NCI-H146 treated with DMSO at 0.1 percent for 48 hours (cell line): ENCODE measurements around the gene TST.
"Not testable (repeated sequence)": the region's sequence is repeated elsewhere in the genome, so short reads cannot be mapped to it uniquely, and the experiment has no call there.

Source experiments
- DNase-seq: peaks from one replicate; lab custom pipeline; 2025; ENCODE audit not compliant: unreplicated experiment; lab: John Stamatoyannopoulos, UW

The TST gene

DNA sequence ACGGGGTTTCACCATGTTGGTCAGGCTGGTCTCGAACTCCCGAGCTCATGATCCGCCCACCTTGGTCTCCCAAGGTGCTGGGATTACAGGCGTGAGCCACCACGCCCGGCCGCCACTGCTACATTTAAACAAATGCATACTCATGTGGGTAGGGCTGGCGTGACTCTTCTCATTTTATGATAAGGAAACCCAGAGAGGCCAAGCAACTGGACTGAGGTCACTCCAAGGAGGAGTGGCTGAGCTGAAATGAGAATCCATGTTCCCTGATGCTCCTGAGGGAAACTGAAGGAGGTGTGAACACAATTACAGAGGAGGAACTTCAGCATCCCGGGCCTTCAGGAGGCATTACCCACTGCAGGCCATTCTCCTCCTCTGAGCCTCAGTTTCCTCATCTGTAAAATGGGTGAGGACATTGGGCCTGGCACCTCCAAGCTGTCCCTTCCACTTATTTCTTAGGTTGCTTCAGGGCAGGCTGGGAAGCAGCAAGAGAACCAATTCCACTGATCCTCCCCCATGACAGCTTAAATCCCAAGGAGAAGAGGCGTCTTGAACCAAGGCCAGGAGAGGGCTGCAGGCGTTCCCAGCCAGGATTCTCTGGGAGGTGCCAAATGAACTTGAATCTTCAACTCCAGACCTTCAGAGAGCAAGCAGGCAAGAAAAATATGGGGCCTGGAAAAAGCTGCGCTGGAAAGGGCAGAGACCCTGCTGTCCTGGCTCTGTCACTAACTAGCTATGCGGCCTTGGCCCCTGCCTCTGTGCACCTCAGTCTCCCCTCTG, 2.9 kb downstream of the TST start:
- no peak for DNase-seq

DNA sequence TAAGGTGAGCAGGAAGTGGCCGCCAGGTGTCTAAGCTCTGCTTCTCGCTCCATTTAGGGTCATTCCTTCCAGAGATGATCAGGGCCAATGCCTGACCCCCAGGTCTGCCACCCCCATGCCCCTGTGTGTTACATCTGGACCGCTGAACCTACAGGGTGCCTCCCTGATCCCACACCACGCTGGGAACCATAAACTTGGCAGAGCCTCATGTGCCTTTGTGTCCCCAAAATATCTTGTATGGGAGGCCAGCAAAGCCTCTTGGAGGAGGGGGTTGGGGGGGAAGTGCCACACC, 3.7 kb downstream of the TST start:
- DNase-seq, result no peak

DNA sequence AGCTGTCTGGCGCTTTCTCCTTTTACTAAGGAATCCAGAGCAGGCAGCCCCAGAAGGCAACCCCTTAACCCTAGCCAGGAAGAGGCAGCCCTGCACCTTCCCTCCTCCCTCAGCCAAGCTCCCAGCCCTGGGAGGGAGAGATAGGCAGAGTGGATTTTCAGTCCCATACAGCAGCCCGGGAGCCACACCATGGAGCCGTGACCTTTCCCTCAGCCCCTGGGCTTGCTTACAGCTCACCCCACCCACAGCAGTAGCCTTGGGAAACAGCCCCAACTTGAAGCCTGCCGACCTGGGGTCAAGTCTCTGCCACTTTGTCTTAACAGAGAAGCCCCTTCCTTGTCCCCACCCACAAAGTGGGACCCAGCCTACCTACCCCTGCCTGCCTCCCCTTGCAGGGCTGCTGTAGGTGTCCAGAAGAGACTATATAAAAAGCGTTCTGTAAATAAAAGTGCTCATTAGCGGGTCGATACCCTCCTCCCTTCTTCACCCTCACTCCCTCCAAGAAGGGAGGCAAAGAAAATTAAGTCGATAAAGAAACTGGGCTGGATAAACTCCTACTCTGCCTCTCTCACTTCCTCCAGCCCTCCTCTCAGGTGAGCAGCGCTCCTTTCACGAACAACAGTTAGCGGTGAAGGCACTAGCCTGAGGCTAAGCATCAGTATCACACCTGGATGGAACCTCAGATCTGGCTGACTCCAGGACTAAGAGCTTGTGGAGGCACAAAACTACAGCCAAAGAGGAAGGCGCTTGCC, 4.2 kb downstream of the TST start:
- DNase-seq, result no peak

DNA sequence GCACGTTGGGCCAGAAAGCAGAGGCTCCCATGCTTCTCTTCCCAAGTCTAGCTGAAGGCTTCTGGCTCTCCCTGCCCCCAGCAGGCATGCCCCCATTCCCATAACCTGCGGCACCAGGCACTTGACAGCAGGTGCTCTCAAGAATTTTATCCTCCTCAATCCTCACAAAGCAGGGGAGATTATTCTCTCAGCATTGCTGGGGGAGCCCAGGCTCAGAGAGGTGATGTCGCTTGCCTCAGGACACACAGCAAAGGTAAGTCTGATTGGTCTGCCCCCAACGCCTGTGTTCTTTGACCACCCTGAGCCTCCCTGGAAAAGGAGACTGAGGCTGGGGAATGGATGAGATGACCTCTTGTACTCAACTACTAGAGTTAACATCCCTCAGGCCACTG, 4.8 kb downstream of the TST start:
- DNase-seq, result no peak

DNA sequence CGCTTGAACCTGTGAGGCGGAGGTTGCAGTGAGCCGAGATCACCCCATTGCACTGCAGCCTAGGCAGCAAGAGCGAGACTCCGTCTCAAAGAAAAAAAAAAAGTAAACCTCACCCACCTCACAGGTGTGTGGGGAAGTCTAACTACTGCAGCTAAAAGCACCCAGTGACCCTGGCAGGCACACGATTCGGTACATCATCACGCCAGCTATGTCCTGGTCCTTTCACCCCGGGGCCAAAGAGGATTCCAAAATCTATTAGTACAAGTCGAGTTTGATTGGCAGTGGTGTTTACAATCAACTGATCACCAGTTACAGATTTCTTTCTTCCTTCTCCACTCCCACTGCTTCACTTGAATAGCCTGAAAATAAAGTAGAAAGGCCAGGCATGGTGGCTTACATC, 6.3 kb downstream of the TST start:
- no peak for DNase-seq

DNA sequence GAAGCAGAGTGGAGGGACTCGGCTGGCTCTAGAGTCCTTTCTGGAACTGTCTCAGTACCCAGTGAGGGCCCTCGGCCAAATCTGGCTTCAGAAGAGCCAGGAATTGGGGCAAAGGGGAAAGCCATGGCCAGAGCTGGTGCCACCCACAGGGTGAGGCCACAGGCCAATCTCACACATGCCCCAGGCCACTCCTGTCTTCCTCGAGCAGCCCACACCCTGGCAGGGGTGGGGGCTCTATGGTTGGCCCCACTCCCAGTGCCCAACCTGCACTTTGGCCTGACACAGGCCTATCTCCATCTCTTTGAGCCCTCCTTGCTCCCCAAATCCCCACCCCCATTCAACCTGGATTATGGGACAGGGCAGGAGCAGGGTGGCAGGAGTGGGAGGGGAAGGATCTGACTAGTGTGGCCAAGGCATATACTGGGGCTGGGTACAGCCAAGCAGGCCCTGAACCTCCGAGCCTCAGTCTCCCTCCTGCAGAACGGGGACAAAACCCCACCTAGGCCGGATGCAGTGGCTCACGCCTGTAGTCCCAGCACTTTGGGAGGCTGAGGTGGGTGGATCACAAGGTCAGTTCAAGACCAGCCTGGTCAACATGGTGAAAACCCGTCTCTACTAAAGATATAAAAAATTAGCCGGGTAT, 6.9 kb downstream of the TST start:
- DNase-seq, result no peak

DNA sequence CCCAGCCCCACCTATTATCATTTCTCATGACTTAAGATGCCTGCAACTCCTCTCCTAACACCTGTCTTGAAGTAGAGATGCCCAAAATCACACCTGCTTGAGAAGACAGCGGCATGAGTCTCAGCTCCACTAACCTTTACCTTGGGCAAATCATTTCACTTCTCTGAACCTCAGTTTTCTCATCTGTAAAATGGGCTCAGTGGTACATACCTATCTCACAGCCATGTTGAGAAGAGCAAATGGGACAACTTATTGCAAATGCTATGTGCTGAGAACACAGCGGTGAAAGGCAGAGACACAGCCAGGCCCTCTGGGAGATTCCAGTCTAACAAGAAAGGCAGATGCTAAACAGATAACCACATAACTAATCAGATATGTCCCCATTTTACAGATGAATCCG, 7.8 kb downstream of the TST start:
- no peak for DNase-seq

DNA sequence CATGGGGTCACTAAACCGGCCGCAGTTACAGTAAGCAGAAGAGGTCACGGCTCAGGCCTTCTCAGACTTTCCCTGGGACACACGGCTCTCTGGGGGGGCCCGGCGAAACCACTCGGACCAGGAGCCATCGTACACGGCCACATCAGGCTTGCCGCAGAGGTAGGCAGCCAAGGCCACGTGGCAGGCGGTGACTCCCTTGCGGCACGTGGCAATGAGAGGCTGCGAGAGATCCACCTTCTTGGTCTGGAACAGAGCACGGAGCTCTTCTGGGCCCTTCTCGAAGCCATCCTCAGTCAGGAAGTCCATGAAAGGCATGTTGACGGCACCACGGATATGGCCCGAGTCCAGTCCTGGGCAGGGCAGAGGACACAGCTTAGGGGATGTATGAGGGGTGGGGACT, 8.3 kb downstream of the TST start:
- no peak for DNase-seq

DNA sequence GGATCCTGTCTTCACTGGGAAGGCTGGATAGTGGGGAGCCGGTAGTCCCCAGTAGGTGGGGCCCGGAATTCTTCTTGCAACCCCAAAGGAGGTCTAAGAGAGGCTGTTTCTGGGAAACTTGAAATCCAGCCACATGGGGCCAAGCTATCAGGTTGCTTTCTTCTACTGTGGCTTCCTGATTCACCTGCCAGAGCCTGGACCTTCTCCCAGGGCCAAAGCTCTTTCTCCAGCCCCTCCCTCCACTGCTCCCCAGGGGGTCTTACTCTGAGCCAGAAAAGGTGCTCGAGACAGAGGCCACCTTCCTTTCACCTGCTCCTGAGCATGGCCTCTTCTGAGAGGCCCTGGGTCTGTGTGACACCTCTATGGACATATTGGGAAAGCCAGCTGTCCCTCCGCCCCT, 9.1 kb downstream of the TST start:
- no peak for DNase-seq

DNA sequence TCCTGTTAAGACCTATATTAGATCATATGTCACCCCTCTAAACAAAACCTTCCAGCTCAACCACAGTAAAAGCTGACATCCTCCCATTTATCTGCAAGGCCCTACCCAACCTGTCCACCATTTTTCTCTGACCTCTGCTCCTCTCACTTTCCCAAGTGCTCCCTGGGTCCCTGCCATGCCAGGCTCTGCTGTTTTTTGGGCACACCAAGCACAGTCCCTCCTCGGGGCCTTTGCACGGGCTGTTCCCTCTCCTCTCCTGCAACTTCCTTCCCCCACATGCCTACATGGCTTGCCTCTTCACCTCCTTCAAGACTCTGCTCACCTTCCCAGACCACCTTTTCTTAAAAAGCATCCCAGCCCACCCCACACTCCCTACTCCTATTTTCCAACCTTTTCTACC, 9.8 kb downstream of the TST start:
- DNase-seq, result no peak

DNA sequence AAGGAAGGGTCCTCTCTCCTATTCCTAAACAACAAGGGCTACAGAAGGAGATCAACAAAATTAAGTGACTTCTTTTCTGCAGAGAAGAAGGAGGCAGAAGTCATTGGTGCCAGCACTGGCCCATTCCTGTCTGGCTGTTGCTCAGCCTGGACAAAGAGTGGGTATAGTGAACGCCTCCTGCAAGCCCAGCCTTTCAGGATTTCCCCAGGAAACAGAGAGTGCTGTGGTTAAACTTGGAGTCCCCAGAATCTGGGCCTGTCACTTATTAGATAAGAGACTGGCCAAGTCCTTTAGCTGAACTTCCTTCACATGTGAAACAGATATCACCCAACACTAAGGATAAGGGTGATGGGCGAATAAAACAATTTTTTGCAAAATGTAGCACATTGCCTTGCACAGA, 10.9 kb downstream of the TST start:
- DNase-seq, result no peak

DNA sequence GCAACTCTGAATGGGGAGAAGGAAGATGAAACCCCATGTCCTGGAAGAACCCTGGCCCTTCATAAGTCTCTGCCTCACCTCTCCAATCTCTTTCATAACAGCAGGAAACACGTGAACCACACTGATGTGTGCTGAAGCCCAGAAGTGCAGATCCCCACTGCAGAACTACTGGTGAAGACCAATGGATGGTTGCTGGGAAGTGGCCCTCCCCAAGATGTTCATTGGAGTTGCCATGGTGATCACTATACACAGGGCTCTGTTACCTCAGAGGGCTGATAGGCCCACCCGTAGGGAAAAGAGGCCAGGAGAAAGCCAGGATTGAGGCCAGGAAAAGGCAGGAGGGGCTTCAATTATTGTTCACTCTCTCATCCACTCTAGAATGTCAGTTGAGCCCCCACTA, 11.6 kb downstream of the TST start:
- DNase-seq, result no peak

DNA sequence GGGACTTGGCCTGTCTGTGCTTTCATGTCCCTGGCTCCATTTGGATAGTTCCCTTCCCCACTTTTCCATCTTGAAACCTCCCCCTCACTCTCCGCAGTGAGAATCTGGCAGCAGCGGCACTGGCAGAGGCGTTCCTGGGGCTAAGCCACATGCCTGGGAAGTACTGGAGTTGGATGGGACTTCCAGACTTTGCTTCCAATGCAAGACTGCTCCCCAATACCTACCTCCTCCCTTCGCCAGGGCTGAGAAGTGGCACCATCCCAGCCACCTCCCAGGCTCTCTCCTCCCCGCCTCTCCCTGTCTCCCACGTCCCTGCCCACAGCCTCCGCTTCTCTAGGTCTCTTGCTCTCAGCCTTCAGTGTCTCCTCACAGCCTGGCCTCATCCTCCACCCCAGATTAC, 16.6 kb downstream of the TST start:
- no peak for DNase-seq

DNA sequence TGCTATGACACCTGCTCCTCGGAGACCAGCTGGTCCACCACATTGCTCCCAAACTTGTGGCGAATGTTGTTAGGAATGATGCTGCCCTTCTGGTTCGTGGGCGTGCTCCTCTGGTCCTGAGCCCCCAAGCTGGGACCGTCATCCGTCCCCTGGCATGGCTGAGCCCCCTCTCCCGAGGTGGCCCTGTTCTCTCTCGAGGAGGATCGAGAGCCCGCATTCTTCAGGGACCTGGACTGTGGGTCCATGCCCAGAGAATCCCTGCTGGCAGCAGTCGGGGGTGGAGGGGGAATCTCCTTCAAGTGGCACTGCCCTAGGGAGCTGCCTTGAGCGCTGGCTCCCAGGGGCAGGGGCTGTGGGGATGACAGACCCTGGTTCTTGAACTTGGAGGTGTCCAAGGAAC, 17.4 kb downstream of the TST start:
- DNase-seq, result no peak

DNA sequence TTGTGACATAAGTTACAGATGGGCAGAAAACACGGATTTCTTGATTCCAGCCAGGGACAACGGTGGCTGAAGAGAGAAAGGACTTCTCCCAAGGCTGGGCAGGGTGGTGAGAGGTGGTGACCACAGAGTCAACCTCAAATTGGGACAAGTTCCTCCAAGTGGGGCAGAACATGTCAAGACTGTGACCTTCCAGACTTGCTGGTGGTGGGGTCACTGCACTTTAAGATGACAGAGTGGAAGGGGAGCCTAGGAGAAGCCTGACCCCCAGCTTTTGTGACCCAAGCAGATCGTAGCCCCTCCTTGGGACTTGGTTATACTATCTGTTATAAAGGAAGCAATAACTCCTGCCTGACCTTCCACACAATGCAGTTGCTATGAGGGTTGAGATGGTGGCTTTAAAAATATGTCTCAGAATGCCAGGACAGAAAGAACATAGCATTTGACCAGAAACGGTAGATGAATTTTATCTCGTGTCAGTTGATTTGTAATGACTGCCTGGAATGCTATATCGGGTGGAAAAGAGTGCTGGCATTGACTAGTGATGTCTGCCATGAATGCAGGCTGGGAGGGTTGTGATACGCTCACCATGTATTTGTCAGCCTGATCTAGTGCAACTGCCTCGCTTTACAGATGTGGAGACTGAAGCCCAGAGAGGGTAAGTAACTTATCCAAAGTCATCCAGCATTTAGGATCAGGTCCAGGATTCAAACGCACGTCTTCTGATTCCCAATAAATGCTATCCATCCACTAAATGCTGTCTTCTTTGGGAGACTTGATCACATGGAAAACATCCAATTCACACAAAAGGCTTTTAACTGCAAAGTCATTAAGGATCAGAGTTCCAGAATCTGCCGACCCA, 18.3 kb downstream of the TST start:
- DNase-seq, result no peak

DNA sequence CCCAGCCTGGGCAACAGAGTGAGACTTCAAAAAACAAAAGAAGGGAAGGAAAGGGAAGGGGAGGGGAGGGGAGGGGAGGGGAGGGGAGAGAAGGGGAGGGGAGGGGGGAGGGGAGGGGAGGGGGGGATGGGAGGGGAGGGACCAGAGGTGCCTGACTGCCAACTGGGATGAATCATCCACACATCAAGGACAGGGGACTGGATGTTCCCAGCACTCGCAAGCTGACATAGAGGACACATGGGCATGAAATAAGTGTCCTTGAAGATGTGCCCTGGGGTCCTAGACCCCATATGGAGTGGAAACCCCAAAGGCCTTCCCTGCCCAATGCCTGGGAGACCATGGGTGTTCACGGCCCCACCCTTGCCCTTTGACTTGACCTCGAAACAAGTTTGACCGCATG, 19.8 kb downstream of the TST start:
- DNase-seq, result no peak

DNA sequence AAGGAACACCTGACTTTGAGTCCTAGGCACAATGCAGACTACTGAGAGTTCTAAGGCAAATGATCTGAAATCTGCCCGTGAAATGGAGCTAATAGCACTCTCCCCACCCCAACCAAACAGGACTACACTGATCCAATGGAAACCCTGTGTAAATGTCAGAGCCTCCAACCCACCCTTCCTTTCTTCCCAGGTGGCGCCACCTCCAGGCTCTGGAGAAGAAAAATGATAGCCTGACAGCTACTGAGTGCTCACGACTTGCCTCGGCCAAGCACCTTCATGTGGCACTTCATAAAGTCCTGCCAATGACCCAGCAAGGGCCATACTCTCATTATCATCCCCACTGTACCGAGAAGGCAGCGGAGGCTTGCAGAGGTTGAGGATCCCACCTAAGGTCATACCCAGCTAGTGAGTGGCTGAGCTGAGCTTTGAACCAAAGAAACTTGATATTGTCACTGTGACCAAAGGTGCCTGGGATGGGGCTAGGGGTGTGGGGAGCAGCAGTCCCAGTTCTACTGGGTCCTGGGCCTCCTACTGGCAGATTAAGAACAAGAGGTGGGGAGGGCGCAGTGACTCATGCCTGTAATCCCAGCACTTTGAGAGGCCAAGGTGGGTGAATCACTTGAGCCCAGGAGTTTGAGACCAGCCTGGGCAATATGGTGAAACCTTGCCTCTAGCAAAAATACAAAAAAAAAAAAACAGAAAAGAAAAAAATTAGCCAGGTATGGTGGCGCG, 20.5 kb downstream of the TST start:
- no peak for DNase-seq

DNA sequence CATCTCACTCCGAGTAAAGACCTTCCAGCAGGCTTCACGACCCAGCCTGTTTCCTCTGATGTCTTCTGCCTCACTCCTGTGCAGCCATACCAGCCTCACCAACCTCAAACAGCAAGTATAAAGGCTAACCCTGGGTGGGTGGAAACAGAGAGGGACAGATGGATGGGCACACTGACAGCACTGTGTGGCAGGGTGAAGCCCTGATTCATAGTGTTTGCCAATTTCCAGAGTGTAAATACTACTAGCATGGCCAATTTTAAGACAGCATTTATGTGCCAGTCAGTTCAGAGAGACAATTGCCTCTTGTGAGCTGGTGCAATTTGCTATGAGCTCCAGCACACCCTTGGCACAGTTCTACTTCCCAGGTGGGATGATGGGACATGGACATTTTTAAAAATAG, 21.5 kb downstream of the TST start:
- DNase-seq, result no peak

DNA sequence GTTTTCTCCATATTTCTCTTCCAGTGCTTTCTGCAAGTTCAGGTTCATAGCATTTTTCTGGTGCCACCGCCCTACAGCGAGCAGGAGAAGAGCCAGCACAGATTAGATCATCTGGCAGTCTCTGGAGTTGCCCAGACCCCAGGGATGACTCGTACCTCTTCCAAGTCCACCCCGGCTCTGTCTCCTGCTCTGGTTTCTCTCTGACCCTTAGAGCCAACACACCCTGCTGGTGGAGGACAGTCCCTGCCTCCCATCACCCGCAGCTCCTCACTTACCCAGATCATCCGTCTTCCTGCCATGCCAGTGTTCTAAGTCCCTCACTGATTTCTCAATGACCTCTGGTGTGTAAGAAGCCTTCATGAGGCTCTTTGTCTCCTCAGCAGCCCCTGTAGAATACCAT, 28.0 kb downstream of the TST start:
- DNase-seq, result no peak

DNA sequence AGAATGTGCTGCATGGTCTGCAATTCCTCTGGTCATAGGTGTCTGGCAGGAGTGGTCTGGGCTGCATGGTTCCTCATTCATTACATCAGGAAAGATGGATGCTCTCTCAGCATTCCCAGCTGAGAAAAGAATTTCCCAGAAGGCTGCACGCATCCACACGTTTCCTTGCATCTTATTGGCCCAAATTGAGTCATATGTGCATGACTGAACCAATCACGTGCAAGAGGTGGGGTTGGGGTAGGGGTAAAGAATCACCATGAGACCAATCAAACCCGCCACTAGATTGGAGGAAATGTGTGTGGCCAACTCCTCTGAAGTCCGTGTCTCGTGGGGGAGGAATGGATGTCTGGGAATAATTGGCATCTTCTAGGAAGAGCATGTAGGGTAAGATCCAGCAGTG, 28.8 kb downstream of the TST start:
- no peak for DNase-seq

DNA sequence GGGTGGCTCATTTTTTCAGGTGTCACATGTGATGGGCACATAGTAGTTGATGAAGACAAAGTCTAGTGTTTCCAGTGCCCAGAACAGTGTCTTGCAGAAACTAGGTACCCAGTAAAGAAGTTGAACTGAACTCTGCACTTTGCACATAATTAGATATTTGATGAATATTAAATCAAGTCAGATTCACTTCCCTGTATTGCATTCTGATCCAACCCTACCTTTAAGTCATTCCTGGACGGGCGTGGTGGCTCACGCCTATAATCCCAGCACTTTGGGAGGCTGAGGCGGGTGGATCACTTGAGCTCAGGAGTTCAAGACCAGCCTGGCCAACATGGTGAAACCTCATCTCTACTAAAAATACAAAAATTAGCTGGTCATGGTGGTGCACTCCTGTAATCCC, 30.2 kb downstream of the TST start:
- DNase-seq, result not testable (repeated sequence)
